ENCODE data around the gene RTN4RL1. TPM values are rescaled to one million over a fixed set of nuclear protein-coding genes. Genes with fewer than 3 reads are reported as not detected.

RTN4RL1 gene
- total and polyA plus RNA-seq, 9 of the 15 experiments (the other 6 are each of a cell fraction or from before 2014, with no cell fraction given): 0.04 to 0.06 (median 0.04) TPM; not detected in 5

- TF ChIP-seq ZNF280B (CRISPR knock-in tag; IDR thresholded peaks at IDR 0.05): no peak
Observed at GRCh38 chr17:1945621-1946020, 79.5 kb downstream of the RTN4RL1 start (continued).

GRCh38 chr17:1943436-1943831 lies 81.7 kb downstream of the RTN4RL1 start:
- no peak for TF ChIP-seq ZC3H4 (CRISPR knock-in tag; IDR thresholded peaks at IDR 0.05; ENCODE audit: borderline replicate concordance)
- no peak for TF ChIP-seq NR2C2 (CRISPR knock-in tag; IDR thresholded peaks at IDR 0.05)
- no peak for TF ChIP-seq NR2C2 (tag; IDR thresholded peaks at IDR 0.05)
- TF ChIP-seq, protein P1, sequence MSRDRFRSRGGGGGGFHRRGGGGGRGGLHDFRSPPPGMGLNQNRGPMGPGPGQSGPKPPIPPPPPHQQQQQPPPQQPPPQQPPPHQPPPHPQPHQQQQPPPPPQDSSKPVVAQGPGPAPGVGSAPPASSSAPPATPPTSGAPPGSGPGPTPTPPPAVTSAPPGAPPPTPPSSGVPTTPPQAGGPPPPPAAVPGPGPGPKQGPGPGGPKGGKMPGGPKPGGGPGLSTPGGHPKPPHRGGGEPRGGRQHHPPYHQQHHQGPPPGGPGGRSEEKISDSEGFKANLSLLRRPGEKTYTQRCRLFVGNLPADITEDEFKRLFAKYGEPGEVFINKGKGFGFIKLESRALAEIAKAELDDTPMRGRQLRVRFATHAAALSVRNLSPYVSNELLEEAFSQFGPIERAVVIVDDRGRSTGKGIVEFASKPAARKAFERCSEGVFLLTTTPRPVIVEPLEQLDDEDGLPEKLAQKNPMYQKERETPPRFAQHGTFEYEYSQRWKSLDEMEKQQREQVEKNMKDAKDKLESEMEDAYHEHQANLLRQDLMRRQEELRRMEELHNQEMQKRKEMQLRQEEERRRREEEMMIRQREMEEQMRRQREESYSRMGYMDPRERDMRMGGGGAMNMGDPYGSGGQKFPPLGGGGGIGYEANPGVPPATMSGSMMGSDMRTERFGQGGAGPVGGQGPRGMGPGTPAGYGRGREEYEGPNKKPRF (IDR thresholded peaks at IDR 0.05; ENCODE audit: low read depth, low read length): no peak
- TF ChIP-seq NR2F6 (CRISPR knock-in tag; IDR thresholded peaks at IDR 0.05): no peak
- no TSS peak for BruUV-seq (replicated peaks)
- ChIA-PET POLR2A (no interaction called here), CTCF (ENCODE audit: low intra/inter-chr PET ratio) (no interaction called here)
- H3K36me3 ChIP-seq (ENCODE audit: control insufficient read depth, insufficient read depth, low read length): no peaks in the 10 kb centered on the region
- H3K9me1 ChIP-seq (ENCODE audit: control insufficient read depth, insufficient read depth, low read length): no peaks in the 10 kb centered on the region
- no peaks in the 10 kb centered on the region for H3K9me3 ChIP-seq (replicated peaks; ENCODE audit: control insufficient read depth, insufficient read depth, low read depth, low read length)
- ATAC-seq: no peak
- no peak overlapping the region for H3K4me2 ChIP-seq (ENCODE audit: insufficient read depth, low read length)
- no peak for FAIRE-seq
- no peak overlapping the region for H3K9ac ChIP-seq (ENCODE audit: insufficient read depth in 1 of 2, low read depth in 2 of 2, low read length in 2 of 2)
- WGBS (ENCODE audit: insufficient coverage, low coverage, missing lambda C conversion rate): 15% methylated on average over 11 of the region's 11 CpGs
- H4K20me1 ChIP-seq (replicated peaks; ENCODE audit: control insufficient read depth, insufficient read depth, low read length): no peaks in the 10 kb centered on the region
- peaks cover 7 to 63% of the 10 kb centered on the region in 2 experiments; a peak in 4 of 5 replicates for H3K27me3 ChIP-seq (ENCODE audit: control insufficient read depth in 2 of 2, insufficient read depth in 2 of 2, low read length in 2 of 2)
- H3K4me3 ChIP-seq: no peak overlapping the region
- in situ Hi-C loops (cut with MboI) (no loop called here), intact Hi-C loops (cut with micrococcal nuclease) (no loop called here)
- no peaks in the 10 kb centered on the region for H3K79me2 ChIP-seq (ENCODE audit: control insufficient read depth, insufficient read depth, low read length)
- no peak overlapping the region for H2AFZ ChIP-seq (ENCODE audit: low read depth, low read length)
- peaks cover 0 to 18% of the 10 kb centered on the region in 2 experiments; a peak in 2 of 5 replicates for H3K4me1 ChIP-seq (replicated peaks in 1 of 2; ENCODE audit: control insufficient read depth in 2 of 2, insufficient read depth in 2 of 2, low read length in 2 of 2)
- no peak overlapping the region for H3K27ac ChIP-seq (ENCODE audit: extremely low read depth, low read depth, low read length)
- DNase-seq (ENCODE audit: extremely low read depth in 1 of 4, low spot score in 3 of 4): no peak
